Measurements from ENCODE around the gene THSD7B.

The THSD7B gene

GRCh38 chr2:136787970-136788369 lies 22.6 kb downstream of the THSD7B start:
- H2AFZ ChIP-seq (ENCODE audit: low read length), result no peak overlapping the region
- H3K36me3 ChIP-seq (ENCODE audit: insufficient read depth, low read length), result no peaks in the 10 kb centered on the region
- no peaks in the 10 kb centered on the region for H3F3A ChIP-seq (ENCODE audit: low read depth)
- H3K4me3 ChIP-seq (ENCODE audit: low read length, poor library complexity, severe bottlenecking), result no peak overlapping the region
- no peaks in the 10 kb centered on the region for H3K79me2 ChIP-seq (ENCODE audit: insufficient read depth, low read length)
- H3K9me2 ChIP-seq (replicated peaks; ENCODE audit: low read depth, low read length), result no peaks in the 10 kb centered on the region
- H3K4me1 ChIP-seq (ENCODE audit: insufficient read depth, low read length, poor library complexity, severe bottlenecking), result no peaks in the 10 kb centered on the region
- H3K9ac ChIP-seq (ENCODE audit: low read depth, low read length, poor library complexity, severe bottlenecking), result no peak overlapping the region
- TF ChIP-seq CTCF (conservative IDR thresholded peaks at IDR 0.05; ENCODE audit: low read length), result no peak
- no peak for TF ChIP-seq EZH2phosphoT487 (IDR thresholded peaks at IDR 0.05; ENCODE audit: borderline replicate concordance)
- no peaks in the 10 kb centered on the region for H4K20me1 ChIP-seq (ENCODE audit: insufficient read depth, low read length, poor library complexity, severe bottlenecking)
- no peaks in the 10 kb centered on the region for H3K9me3 ChIP-seq (ENCODE audit: insufficient read depth, low read depth, low read length)
- H3K27me3 ChIP-seq (ENCODE audit: insufficient read depth, low read length, poor library complexity, severe bottlenecking), result peaks cover 8% of the 10 kb centered on the region
- H3K4me2 ChIP-seq (ENCODE audit: low read depth, low read length, poor library complexity, severe bottlenecking), result no peak overlapping the region

DNA sequence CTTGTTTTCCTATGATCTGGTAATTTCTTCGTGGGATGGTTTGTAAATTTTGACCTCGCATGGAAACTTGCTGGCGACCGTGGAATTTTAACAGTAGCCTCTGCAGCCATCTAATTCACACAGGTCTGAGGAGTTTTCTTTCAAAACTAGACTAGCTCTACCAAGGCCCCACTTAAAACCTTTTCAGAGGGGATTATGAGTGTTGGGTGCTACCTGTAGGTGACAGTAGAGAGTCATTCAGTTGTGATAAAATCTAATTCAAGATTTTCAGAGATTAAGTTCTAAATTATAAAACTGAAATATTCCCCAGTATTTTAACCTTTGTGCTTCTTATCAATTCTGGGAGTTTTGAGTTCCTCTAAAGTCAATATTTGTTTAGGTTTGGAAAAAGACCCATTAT lies 31.0 kb downstream of the THSD7B start:
- Histone ChIP-seq H3K9me2 (replicated peaks; ENCODE audit: low read depth, low read length) (no peaks in the 10 kb centered on the region), H3K27me3 (ENCODE audit: insufficient read depth, low read length, poor library complexity, severe bottlenecking) (no peaks in the 10 kb centered on the region), H3K79me2 (ENCODE audit: insufficient read depth, low read length) (no peaks in the 10 kb centered on the region), H3F3A (ENCODE audit: low read depth) (no peaks in the 10 kb centered on the region), H2AFZ (ENCODE audit: low read length) (no peak overlapping the region), H3K4me2 (ENCODE audit: low read depth, low read length, poor library complexity, severe bottlenecking) (no peak overlapping the region), H3K9me3 (ENCODE audit: insufficient read depth, low read depth, low read length) (no peaks in the 10 kb centered on the region), H3K9ac (ENCODE audit: low read depth, low read length, poor library complexity, severe bottlenecking) (no peak overlapping the region), H3K4me3 (ENCODE audit: low read length, poor library complexity, severe bottlenecking) (no peak overlapping the region), H4K20me1 (ENCODE audit: insufficient read depth, low read length, poor library complexity, severe bottlenecking) (no peaks in the 10 kb centered on the region), H3K4me1 (ENCODE audit: insufficient read depth, low read length, poor library complexity, severe bottlenecking) (no peaks in the 10 kb centered on the region), H3K36me3 (ENCODE audit: insufficient read depth, low read length) (no peaks in the 10 kb centered on the region)
- TF ChIP-seq EZH2phosphoT487 (IDR thresholded peaks at IDR 0.05; ENCODE audit: borderline replicate concordance), result no peak
- peak; percentile 74 for TF ChIP-seq CTCF (conservative IDR thresholded peaks at IDR 0.05; ENCODE audit: low read length)

DNA sequence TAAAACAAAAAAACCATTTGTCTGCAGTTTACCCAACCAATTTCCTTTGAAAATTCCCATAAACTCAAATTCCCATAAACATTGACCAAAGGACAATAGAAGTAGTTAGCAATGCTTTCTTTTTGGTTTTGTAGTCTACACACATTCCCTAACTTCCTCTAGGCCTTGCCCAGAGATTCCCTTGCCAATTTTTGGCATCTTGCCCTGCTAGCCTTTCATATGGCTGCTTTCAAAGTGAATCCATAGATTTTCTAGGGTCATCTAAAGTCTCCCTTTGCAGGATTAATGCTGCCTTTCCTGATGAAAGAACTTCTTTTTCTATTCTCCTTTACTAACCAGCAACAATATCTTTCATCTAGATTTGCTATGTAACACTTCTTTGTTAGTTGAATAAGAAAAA lies 33.4 kb downstream of the THSD7B start:
- Histone ChIP-seq H3K79me2 (ENCODE audit: insufficient read depth, low read length) (no peaks in the 10 kb centered on the region), H3F3A (ENCODE audit: low read depth) (no peaks in the 10 kb centered on the region), H3K4me2 (ENCODE audit: low read depth, low read length, poor library complexity, severe bottlenecking) (no peak overlapping the region), H3K4me3 (ENCODE audit: low read length, poor library complexity, severe bottlenecking) (no peak overlapping the region), H3K9me2 (replicated peaks; ENCODE audit: low read depth, low read length) (no peaks in the 10 kb centered on the region), H3K4me1 (ENCODE audit: insufficient read depth, low read length, poor library complexity, severe bottlenecking) (no peaks in the 10 kb centered on the region), H3K9ac (ENCODE audit: low read depth, low read length, poor library complexity, severe bottlenecking) (no peak overlapping the region), H3K9me3 (ENCODE audit: insufficient read depth, low read depth, low read length) (no peaks in the 10 kb centered on the region), H4K20me1 (ENCODE audit: insufficient read depth, low read length, poor library complexity, severe bottlenecking) (no peaks in the 10 kb centered on the region), H3K27me3 (ENCODE audit: insufficient read depth, low read length, poor library complexity, severe bottlenecking) (no peaks in the 10 kb centered on the region), H3K36me3 (ENCODE audit: insufficient read depth, low read length) (no peaks in the 10 kb centered on the region), H2AFZ (ENCODE audit: low read length) (no peak overlapping the region)
- TF ChIP-seq CTCF (conservative IDR thresholded peaks at IDR 0.05; ENCODE audit: low read length), result no peak
- TF ChIP-seq EZH2phosphoT487 (IDR thresholded peaks at IDR 0.05; ENCODE audit: borderline replicate concordance), result no peak

Data from Loucy (cell line).